ENCODE results near the gene COQ7. TPM values are rescaled to one million over a fixed set of nuclear protein-coding genes. Genes with fewer than 3 reads are reported as not detected.

The COQ7 gene
- total and polyA plus RNA-seq, 12 donors = 21.3 to 52.9 (median 41.9) TPM

GRCh38 chr16:19115148-19116021, 48.0 kb downstream of the COQ7 start:
- H3K9me3 ChIP-seq = no peaks in the 10 kb centered on the region
- peaks cover 0 to 42% (median 0%) of the 10 kb centered on the region in 9 donors for H3K36me3 ChIP-seq
- intact Hi-C loops (cut with DNase I) = loop anchor here in 4 of 10 donors (2.0 to 10.0 kb wide), 3 partner anchors 15 to 59 kb away; partner anchors contain the start of gene SYT17 (in 2 of the 4)
- peak; percentile 25 to 39 for DNase-seq
- peaks cover 0 to 4% (median 0%) of the 10 kb centered on the region in 7 donors for H3K27me3 ChIP-seq
- H3K4me1 ChIP-seq = peaks cover 20 to 78% (median 63%) of the 10 kb centered on the region in 9 donors
- H3K27ac ChIP-seq = peak overlapping the region; percentile 93 to 99 (median 98)
- H3K4me3 ChIP-seq = peak overlapping the region; percentile 65 to 89 (median 78)
- peak in 4 of 8 donors; percentile 3 to 23 (median 5) for ATAC-seq
- WGBS, 2 donors = 55 to 61% methylated on average over 50 of the region's 50 CpGs
- TF ChIP-seq CTCF (IDR thresholded peaks at IDR 0.05) = peak in 8 of 9 donors; percentile 2 to 55 (median 45)

GRCh38 chr16:19116711-19117449, 49.5 kb downstream of the COQ7 start:
- peaks cover 0 to 56% (median 4%) of the 10 kb centered on the region in 9 donors for H3K36me3 ChIP-seq
- no peak for ATAC-seq
- TF ChIP-seq CTCF (IDR thresholded peaks at IDR 0.05) = no peak

GRCh38 chr16:19118938-19119431, 51.6 kb downstream of the COQ7 start:
- no peak for TF ChIP-seq CTCF (IDR thresholded peaks at IDR 0.05)
- H3K9me3 ChIP-seq = no peaks in the 10 kb centered on the region
- H3K4me3 ChIP-seq = peak overlapping the region in 9 of 10 donors; percentile 18 to 89 (median 34)
- ATAC-seq = peak in 6 of 8 donors; percentile 26 to 67 (median 58)
- H3K27ac ChIP-seq = peak overlapping the region in 9 of 10 donors; percentile 59 to 99 (median 81)
- H3K4me1 ChIP-seq = peaks cover 20 to 73% (median 58%) of the 10 kb centered on the region in 9 donors
- WGBS, 2 donors = 36 to 37% methylated on average over 6 of the region's 6 CpGs
- DNase-seq = peak in 1 of 2 donors; percentile 68
- intact Hi-C loops (cut with DNase I) = loop anchor here in 3 of 10 donors (10.0 kb wide), 2 partner anchors 46 to 56 kb away; partner anchors contain the start of gene SYT17 (in 2 of the 3)
- H3K27me3 ChIP-seq = peaks cover 0 to 4% (median 0%) of the 10 kb centered on the region in 7 donors
- H3K36me3 ChIP-seq = peaks cover 0 to 61% (median 4%) of the 10 kb centered on the region in 9 donors

More at GRCh38 chr16:19116711-19117449, 49.5 kb downstream of the COQ7 start:
- Histone ChIP-seq H3K9me3 (no peaks in the 10 kb centered on the region), H3K4me3 (peak overlapping the region in 6 of 10 donors; percentile 75 to 89 (median 81)), H3K4me1 (peaks cover 20 to 87% (median 67%) of the 10 kb centered on the region in 9 donors), H3K27ac (peak overlapping the region in 5 of 10 donors; percentile 49 to 99 (median 97)), H3K27me3 (peaks cover 0 to 4% (median 0%) of the 10 kb centered on the region in 7 donors)
- intact Hi-C loops (cut with DNase I) = loop anchor here in 3 of 10 donors (10.0 kb wide), 2 partner anchors 48 to 58 kb away; partner anchors contain the start of gene SYT17 (in 2 of the 3)
- no peak for DNase-seq
- WGBS, 2 donors = 58 to 61% methylated on average over 6 of the region's 6 CpGs
